ENCODE data around the gene POLK. TPM values are rescaled to one million over a fixed set of nuclear protein-coding genes. Genes with fewer than 3 reads are reported as not detected.
"Not testable (repeated sequence)": the region's sequence is repeated elsewhere in the genome, so short reads cannot be mapped to it uniquely, and the experiment has no call there.

Gene POLK
- total RNA-seq, 1 donor from 2014 or later = 26.5 TPM

DNA sequence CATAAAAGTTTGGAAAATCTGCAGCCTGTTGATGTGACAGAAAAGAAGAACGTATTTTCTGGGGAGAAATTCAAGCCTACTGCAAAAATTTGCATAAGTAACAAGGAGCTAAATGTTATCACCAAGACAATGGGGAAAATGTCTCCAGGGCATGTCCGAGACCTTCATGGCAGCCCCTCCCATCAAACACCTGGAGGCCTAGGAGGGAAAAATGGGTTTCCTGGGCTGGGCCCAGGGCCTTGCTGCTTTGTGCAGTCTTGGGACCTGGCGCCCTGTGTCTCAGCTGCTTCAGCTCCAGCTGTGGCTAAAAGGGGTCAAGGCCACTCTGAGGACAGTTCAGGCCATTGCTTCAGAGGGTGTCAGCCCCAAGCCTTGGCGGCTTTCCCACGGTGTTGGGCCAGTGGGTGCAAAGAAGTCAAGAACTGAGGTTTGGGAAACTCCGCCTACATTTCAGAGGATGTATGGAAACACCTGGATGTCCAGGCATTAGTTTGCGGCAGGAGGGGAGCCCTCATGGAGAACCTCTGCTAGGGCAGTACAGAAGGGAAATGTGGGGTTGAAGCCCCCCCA lies 13.4 kb upstream of the POLK start:
- no peaks in the 10 kb centered on the region for H3K4me1 Mint-ChIP-seq (ENCODE audit: low read depth)
- no peak for DNase-seq (ENCODE audit: low spot score)
- TF ChIP-seq, protein P1, sequence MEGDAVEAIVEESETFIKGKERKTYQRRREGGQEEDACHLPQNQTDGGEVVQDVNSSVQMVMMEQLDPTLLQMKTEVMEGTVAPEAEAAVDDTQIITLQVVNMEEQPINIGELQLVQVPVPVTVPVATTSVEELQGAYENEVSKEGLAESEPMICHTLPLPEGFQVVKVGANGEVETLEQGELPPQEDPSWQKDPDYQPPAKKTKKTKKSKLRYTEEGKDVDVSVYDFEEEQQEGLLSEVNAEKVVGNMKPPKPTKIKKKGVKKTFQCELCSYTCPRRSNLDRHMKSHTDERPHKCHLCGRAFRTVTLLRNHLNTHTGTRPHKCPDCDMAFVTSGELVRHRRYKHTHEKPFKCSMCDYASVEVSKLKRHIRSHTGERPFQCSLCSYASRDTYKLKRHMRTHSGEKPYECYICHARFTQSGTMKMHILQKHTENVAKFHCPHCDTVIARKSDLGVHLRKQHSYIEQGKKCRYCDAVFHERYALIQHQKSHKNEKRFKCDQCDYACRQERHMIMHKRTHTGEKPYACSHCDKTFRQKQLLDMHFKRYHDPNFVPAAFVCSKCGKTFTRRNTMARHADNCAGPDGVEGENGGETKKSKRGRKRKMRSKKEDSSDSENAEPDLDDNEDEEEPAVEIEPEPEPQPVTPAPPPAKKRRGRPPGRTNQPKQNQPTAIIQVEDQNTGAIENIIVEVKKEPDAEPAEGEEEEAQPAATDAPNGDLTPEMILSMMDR (IDR thresholded peaks at IDR 0.05) = no peak
- no peak overlapping the region for H3K4me3 Mint-ChIP-seq (ENCODE audit: unreplicated experiment)
- H3K36me3 Mint-ChIP-seq (ENCODE audit: low read depth) = peaks cover 6% of the 10 kb centered on the region
- H3K27ac Mint-ChIP-seq (ENCODE audit: unreplicated experiment) = no peak overlapping the region
- H3K9me3 Mint-ChIP-seq (ENCODE audit: low read depth) = peaks cover 4% of the 10 kb centered on the region
- H3K27me3 Mint-ChIP-seq (ENCODE audit: low read depth) = no peaks in the 10 kb centered on the region

DNA sequence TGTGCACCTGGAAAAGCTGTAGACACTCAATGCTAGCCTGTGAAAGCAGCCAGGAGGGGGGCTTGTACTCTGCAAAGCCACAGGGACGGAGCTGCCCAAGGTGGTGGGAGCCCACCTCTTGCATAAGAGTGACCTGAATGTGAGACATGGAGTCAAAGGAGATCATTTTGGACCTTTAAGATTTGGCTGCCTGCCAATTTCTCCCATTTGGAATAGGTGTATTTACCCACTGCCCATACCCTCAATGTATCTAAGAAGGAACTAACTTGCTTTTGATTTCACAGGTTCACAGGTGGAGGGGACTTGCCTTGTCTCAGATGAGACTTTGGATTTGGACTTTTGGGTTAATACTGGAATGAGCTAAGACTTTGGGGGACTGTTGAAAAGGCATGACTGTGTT lies 12.8 kb upstream of the POLK start:
- H3K4me3 Mint-ChIP-seq (ENCODE audit: unreplicated experiment); H3K9me3 Mint-ChIP-seq (ENCODE audit: low read depth); H3K4me1 Mint-ChIP-seq (ENCODE audit: low read depth); H3K27me3 Mint-ChIP-seq (ENCODE audit: low read depth); H3K27ac Mint-ChIP-seq (ENCODE audit: unreplicated experiment); H3K36me3 Mint-ChIP-seq (ENCODE audit: low read depth); DNase-seq (ENCODE audit: low spot score): not testable (repeated sequence)

DNA sequence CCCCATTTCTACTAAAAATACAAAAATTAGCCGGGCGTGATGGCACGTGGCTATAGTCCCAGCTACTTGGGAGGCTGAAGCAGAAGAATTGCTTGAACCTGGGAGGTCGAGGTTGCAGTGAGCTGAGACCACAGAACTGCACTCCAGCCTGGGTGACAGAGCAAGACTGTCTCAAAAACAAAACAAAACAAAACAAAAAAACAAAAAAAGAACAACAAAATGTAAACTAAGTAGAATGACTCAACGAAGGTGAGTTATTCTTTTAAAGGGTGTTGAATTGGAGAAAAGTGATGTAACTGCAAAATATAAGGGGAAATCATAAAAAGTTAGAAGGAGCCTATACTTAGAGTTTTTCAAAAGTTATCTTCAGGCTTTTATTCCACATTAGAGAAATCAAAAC lies 6.6 kb upstream of the POLK start:
- H3K9me3 Mint-ChIP-seq (ENCODE audit: low read depth); H3K4me3 Mint-ChIP-seq (ENCODE audit: unreplicated experiment); H3K27me3 Mint-ChIP-seq (ENCODE audit: low read depth); H3K36me3 Mint-ChIP-seq (ENCODE audit: low read depth); DNase-seq (ENCODE audit: low spot score): not testable (repeated sequence)
- Mint-ChIP-seq H3K27ac (ENCODE audit: unreplicated experiment) (peak overlapping the region; percentile 84), H3K4me1 (ENCODE audit: low read depth) (peaks cover 23% of the 10 kb centered on the region)

DNA sequence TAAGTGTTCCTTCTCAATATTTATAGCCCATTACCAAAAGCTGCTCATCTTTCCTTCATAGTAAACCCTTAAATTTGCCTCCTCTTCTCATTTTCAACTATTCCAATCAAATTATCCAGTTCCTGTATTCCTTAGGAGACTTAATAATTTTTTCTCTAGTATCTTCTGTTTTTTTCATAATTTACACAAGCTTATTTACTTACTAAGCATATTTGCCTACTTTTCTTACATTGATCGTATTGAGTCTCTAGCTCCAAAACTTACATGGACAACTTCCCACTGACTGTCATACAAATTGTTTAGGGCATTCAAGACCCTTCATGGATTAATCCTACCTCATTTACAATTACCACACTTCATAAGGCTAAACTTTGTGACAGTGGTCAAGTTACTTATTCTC lies 3.9 kb upstream of the POLK start:
- H3K36me3 Mint-ChIP-seq (ENCODE audit: low read depth) = peaks cover 4% of the 10 kb centered on the region
- no peak overlapping the region for H3K27ac Mint-ChIP-seq (ENCODE audit: unreplicated experiment)
- no peaks in the 10 kb centered on the region for H3K9me3 Mint-ChIP-seq (ENCODE audit: low read depth)
- H3K4me3 Mint-ChIP-seq (ENCODE audit: unreplicated experiment) = no peak overlapping the region
- DNase-seq (ENCODE audit: low spot score) = no peak
- TF ChIP-seq, protein P1 (IDR thresholded peaks at IDR 0.05) = no peak
- no peaks in the 10 kb centered on the region for H3K27me3 Mint-ChIP-seq (ENCODE audit: low read depth)
- peaks cover 31% of the 10 kb centered on the region for H3K4me1 Mint-ChIP-seq (ENCODE audit: low read depth)

DNA sequence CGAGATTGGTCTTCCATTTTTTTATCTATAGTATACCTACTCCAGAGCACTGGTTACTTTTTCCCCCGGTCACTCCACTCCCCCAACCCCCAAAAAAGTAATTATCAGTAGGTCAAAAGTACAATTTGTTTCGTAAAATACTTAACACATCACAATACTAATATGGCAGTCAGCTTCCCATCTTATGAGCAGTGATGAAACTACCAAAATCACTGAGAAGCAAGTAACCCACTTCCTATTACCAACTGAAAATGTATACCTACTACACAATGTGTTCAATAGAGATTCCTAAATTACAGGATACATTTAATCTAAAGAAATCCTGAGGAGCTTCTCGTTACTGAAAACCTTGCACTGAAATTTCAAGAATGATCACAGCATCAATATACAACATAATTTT lies 2.1 kb upstream of the POLK start:
- no peak for DNase-seq (ENCODE audit: low spot score)
- TF ChIP-seq, protein P1 (IDR thresholded peaks at IDR 0.05) = no peak
- peak overlapping the region; percentile 99 for H3K27ac Mint-ChIP-seq (ENCODE audit: unreplicated experiment)
- peak overlapping the region; percentile 99 for H3K4me3 Mint-ChIP-seq (ENCODE audit: unreplicated experiment)
- H3K4me1 Mint-ChIP-seq (ENCODE audit: low read depth) = peaks cover 46% of the 10 kb centered on the region
- no peaks in the 10 kb centered on the region for H3K27me3 Mint-ChIP-seq (ENCODE audit: low read depth)
- H3K36me3 Mint-ChIP-seq (ENCODE audit: low read depth) = peaks cover 1% of the 10 kb centered on the region
- no peaks in the 10 kb centered on the region for H3K9me3 Mint-ChIP-seq (ENCODE audit: low read depth)

DNA sequence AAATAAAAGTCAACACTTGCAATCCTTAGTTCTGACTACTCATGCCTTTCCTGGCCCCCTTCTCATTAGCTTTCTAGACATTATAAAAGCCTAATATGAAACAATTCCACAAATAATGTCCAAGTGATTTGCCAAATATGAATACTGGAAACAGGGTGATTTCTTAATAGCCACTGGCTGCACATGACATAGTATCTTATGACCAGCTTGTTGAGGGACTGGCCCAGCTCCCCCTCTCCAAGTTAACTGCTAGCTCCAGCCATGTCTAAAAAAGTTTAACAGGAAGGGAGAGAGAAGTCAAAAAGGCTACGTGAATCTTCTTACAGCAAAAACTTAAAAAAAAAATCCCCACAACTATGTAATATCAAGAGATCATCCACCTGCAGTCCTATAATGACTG lies 1.7 kb upstream of the POLK start:
- Mint-ChIP-seq H3K27ac (ENCODE audit: unreplicated experiment) (peak overlapping the region; percentile 99), H3K4me3 (ENCODE audit: unreplicated experiment) (peak overlapping the region; percentile 99), H3K27me3 (ENCODE audit: low read depth) (no peaks in the 10 kb centered on the region), H3K36me3 (ENCODE audit: low read depth) (peaks cover 1% of the 10 kb centered on the region), H3K9me3 (ENCODE audit: low read depth) (no peaks in the 10 kb centered on the region), H3K4me1 (ENCODE audit: low read depth) (peaks cover 46% of the 10 kb centered on the region)
- DNase-seq (ENCODE audit: low spot score) = no peak
- TF ChIP-seq, protein P1 (IDR thresholded peaks at IDR 0.05) = no peak
